H1 (cell line): Measurements from ENCODE around the gene GNB1. TPM values are rescaled to one million over a fixed set of nuclear protein-coding genes. Genes with fewer than 3 reads are reported as not detected.
A peak's percentile ranks its signal among the peaks of the same experiment; 100 is the strongest.

Experiments used
- CTCF ChIA-PET: fragments of 300-600 bp; sonication (Branson Sonifier 250); formaldehyde crosslinking; loops from one replicate; lab custom pipeline; 2021; ENCODE audit not compliant: partially characterized antibody; lab: Charles Lee
- POLR2A ChIA-PET: fragments of 300-600 bp; sonication (Branson Sonifier 250); formaldehyde crosslinking; loops from one replicate; lab custom pipeline; 2021; ENCODE audit warnings: inconsistent platforms; ENCODE audit not compliant: partially characterized antibody; lab: Charles Lee
- DNase-seq, 2 experiments: peaks; one replicate each; pipeline versions ENCODE4 v3.0.0 to v3.0.0-alpha.2; 2010 to 2022; ENCODE audit warnings: low spot score in 2 of 2, low read depth in 1 of 2, mixed read lengths in 1 of 2
- FAIRE-seq: peaks from 2 replicates; lab custom pipeline; 2011; peaks lifted over from hg19 to GRCh38; lab: Jason Lieb, UNC
- H2AFZ ChIP-seq: 2 replicates; pipeline ENCODE4 v1.8.1; 2012; ENCODE audit warnings: low read length, inconsistent platforms
- H2AK5ac ChIP-seq: 2 replicates; pipeline ENCODE4 v1.6.1; 2013; ENCODE audit warnings: low read depth, low read length
- H2BK120ac ChIP-seq: replicated peaks from 2 replicates; pipeline ENCODE3; 2013; ENCODE audit warnings: low read depth, low read length, inconsistent platforms
- H2BK12ac ChIP-seq: 2 replicates; pipeline ENCODE4 v1.6.1; 2013; ENCODE audit warnings: low read depth, low read length
- H2BK15ac ChIP-seq: 2 replicates; pipeline ENCODE4 v1.6.1; 2013; ENCODE audit warnings: low read length
- H2BK20ac ChIP-seq: 2 replicates; pipeline ENCODE4 v1.6.1; 2013; ENCODE audit warnings: low read length
- H2BK5ac ChIP-seq: 2 replicates; pipeline ENCODE4 v1.6.1; 2013; ENCODE audit warnings: low read depth, low read length
- H3K14ac ChIP-seq: 2 replicates; pipeline ENCODE4 v1.6.1; 2013; ENCODE audit warnings: inconsistent platforms; ENCODE audit not compliant: insufficient read length
- H3K18ac ChIP-seq: 2 replicates; pipeline ENCODE4 v1.6.1; 2013; ENCODE audit warnings: low read length; ENCODE audit errors: extremely low read depth
- H3K23ac ChIP-seq: 2 replicates; pipeline ENCODE4 v1.6.1; 2013; ENCODE audit warnings: inconsistent platforms; ENCODE audit not compliant: insufficient read length
- H3K23me2 ChIP-seq: 2 replicates; pipeline ENCODE4 v1.6.1; 2013; ENCODE audit warnings: low read depth, low read length
- H3K27ac ChIP-seq: 2 replicates; pipeline ENCODE4 v1.6.1; 2011; ENCODE audit warnings: low read depth, low read length, inconsistent platforms
- H3K27me3 ChIP-seq, 4 experiments: replicated peaks in 1 of 4; 1 replicate in 1 of 4; 2 replicates in 3 of 4; pipeline versions ENCODE4 v1.6.1 to v1.8.1; 2011 to 2013; ENCODE audit warnings: low read length in 3 of 4, mild to moderate bottlenecking in 3 of 4, inconsistent platforms in 2 of 4, mixed read lengths in 2 of 4, moderate library complexity in 1 of 4; ENCODE audit not compliant: control insufficient read depth in 3 of 4, insufficient read depth in 3 of 4; ENCODE audit errors: extremely low read depth in 1 of 4
- H3K36me3 ChIP-seq, 4 experiments: 2 replicates each; pipeline versions ENCODE4 v1.6.1 to v1.8.1; 2011 to 2013; ENCODE audit warnings: mild to moderate bottlenecking in 4 of 4, low read length in 3 of 4, moderate library complexity in 2 of 4, control low read depth in 1 of 4, inconsistent platforms in 1 of 4; ENCODE audit not compliant: insufficient read depth in 4 of 4, control insufficient read depth in 2 of 4
- H3K4ac ChIP-seq: replicated peaks from 2 replicates; pipeline ENCODE3; 2013; ENCODE audit warnings: low read length, low read depth, mixed read lengths, inconsistent platforms; ENCODE audit not compliant: insufficient read length
- H3K4me1 ChIP-seq, 4 experiments: replicated peaks in 1 of 4; 1 replicate in 1 of 4; 2 replicates in 3 of 4; pipeline versions ENCODE4 v1.6.1 to v1.8.1; 2011 to 2013; ENCODE audit warnings: low read length in 3 of 4, inconsistent platforms in 2 of 4, mixed read lengths in 1 of 4; ENCODE audit not compliant: insufficient read depth in 4 of 4, control insufficient read depth in 3 of 4
- H3K4me2 ChIP-seq, 2 experiments: 2 replicates each; pipeline versions ENCODE4 v1.6.1 to v1.8.1; 2011 to 2013; ENCODE audit warnings: low read depth in 2 of 2, low read length in 2 of 2, control low read depth in 1 of 2, inconsistent platforms in 1 of 2, mild to moderate bottlenecking in 1 of 2; ENCODE audit not compliant: insufficient read depth in 1 of 2
- H3K4me3 ChIP-seq, 4 experiments: fragments of 200-600, 300-600 bp in 1 of 4; sonication (generic), shearing (Covaris generic), sonication (Bioruptor Twin) in 1 of 4; 2 replicates each; pipeline versions ENCODE4 v1.5.1 to v1.8.1; 2011 to 2016; ENCODE audit warnings: low read length in 4 of 4, low read depth in 3 of 4, control low read depth in 2 of 4, inconsistent platforms in 2 of 4, mild to moderate bottlenecking in 2 of 4, mixed read lengths in 1 of 4, moderate library complexity in 1 of 4; ENCODE audit not compliant: insufficient read depth in 2 of 4; ENCODE audit errors: extremely low read depth in 1 of 4
- H3K56ac ChIP-seq: replicated peaks from 2 replicates; pipeline ENCODE3; 2013; ENCODE audit warnings: low read depth, mild to moderate bottlenecking, mixed read lengths, low read length, inconsistent platforms; ENCODE audit not compliant: insufficient read length
- H3K79me1 ChIP-seq: 2 replicates; pipeline ENCODE4 v1.6.1; 2013; ENCODE audit warnings: low read depth, low read length, control low read depth
- H3K79me2 ChIP-seq, 2 experiments: 2 replicates each; pipeline versions ENCODE4 v1.6.1 to v1.8.1; 2012 to 2013; ENCODE audit warnings: low read length in 2 of 2, mild to moderate bottlenecking in 2 of 2, inconsistent platforms in 1 of 2; ENCODE audit not compliant: insufficient read depth in 2 of 2, control insufficient read depth in 1 of 2
- H3K9ac ChIP-seq, 4 experiments: replicated peaks in 1 of 4; 1 replicate in 1 of 4; 2 replicates in 3 of 4; pipeline versions ENCODE4 v1.6.1 to v1.8.1; 2011 to 2013; ENCODE audit warnings: low read depth in 3 of 4, low read length in 3 of 4, control low read depth in 2 of 4, mild to moderate bottlenecking in 2 of 4, moderate library complexity in 2 of 4, inconsistent platforms in 1 of 4; ENCODE audit errors: extremely low read depth in 1 of 4
- H3K9me3 ChIP-seq, 2 experiments: 2 replicates each; pipeline versions ENCODE4 v1.6.1 to v1.8.1; 2012 to 2013; ENCODE audit warnings: mild to moderate bottlenecking in 2 of 2, moderate library complexity in 2 of 2, control low read depth in 1 of 2, inconsistent platforms in 1 of 2, low read depth in 1 of 2, low read length in 1 of 2, mixed read lengths in 1 of 2; ENCODE audit not compliant: insufficient read depth in 2 of 2
- H4K20me1 ChIP-seq, 2 experiments: replicated peaks in 1 of 2; 2 replicates each; pipeline versions ENCODE3 to v1.8.1; 2011 to 2013; ENCODE audit warnings: inconsistent platforms in 2 of 2, low read length in 2 of 2, mild to moderate bottlenecking in 1 of 2; ENCODE audit not compliant: insufficient read depth in 2 of 2, control insufficient read depth in 1 of 2
- H4K5ac ChIP-seq: 2 replicates; pipeline ENCODE4 v1.6.1; 2013; ENCODE audit warnings: low read length, low read depth, mixed read lengths, inconsistent platforms; ENCODE audit not compliant: insufficient read length
- H4K8ac ChIP-seq: 2 replicates; pipeline ENCODE4 v1.8.0; 2013; ENCODE audit warnings: mild to moderate bottlenecking, moderate library complexity, low read length, inconsistent platforms; ENCODE audit not compliant: insufficient read depth; ENCODE audit errors: extremely low read depth
- H4K91ac ChIP-seq: replicated peaks from 2 replicates; pipeline ENCODE3; 2013; ENCODE audit warnings: low read length, mixed read lengths, inconsistent platforms; ENCODE audit not compliant: insufficient read length
- CBX8 ChIP-seq: fragments of 300-800, 300-1000 bp; sonication (generic); IDR thresholded peaks from 2 replicates; pipeline ENCODE4 v1.7.1; 2016; ENCODE audit warnings: low read depth, low read length, borderline replicate concordance
- NANOG ChIP-seq: IDR thresholded peaks from 2 replicates; pipeline ENCODE4 v1.6.1; 2011; ENCODE audit warnings: low read length, low read depth, mild to moderate bottlenecking, inconsistent platforms; ENCODE audit not compliant: insufficient read depth, poor library complexity, severe bottlenecking
- POLR2A ChIP-seq, 2 experiments: IDR thresholded peaks; 1 replicate in 1 of 2; 2 replicates in 1 of 2; pipeline ENCODE4 v1.6.1; 2011; ENCODE audit warnings: low read depth in 2 of 2, low read length in 2 of 2, mild to moderate bottlenecking in 2 of 2; ENCODE audit errors: control extremely low read depth in 1 of 2
- POLR2AphosphoS5 ChIP-seq: IDR thresholded peaks from 2 replicates; pipeline ENCODE4 v1.6.1; 2011; ENCODE audit warnings: low read depth, low read length
- RBBP5 ChIP-seq: IDR thresholded peaks from 2 replicates; pipeline ENCODE4 v1.7.1; 2012; ENCODE audit warnings: low read depth, mild to moderate bottlenecking, inconsistent platforms, low read length, moderate library complexity, borderline replicate concordance
- SAP30 ChIP-seq: fragments of 300-600 bp; sonication (generic); IDR thresholded peaks from 2 replicates; pipeline ENCODE4 v1.7.1; 2012; ENCODE audit warnings: low read length, moderate library complexity, mild to moderate bottlenecking, inconsistent platforms; ENCODE audit not compliant: insufficient read depth, insufficient replicate concordance
- SIN3A ChIP-seq, 2 experiments: IDR thresholded peaks in 1 of 2; conservative IDR thresholded peaks in 1 of 2; 2 replicates each; pipeline ENCODE4 v1.6.1; 2011 to 2012; ENCODE audit warnings: low read length in 2 of 2, improper control_type of control experiment in 1 of 2, low read depth in 1 of 2, mild to moderate bottlenecking in 1 of 2
- SP4 ChIP-seq: IDR thresholded peaks from 2 replicates; pipeline ENCODE4 v1.6.1; 2012; ENCODE audit warnings: low read length, inconsistent platforms
- WGBS, 2 experiments: shearing (Covaris generic) in 1 of 2; methylation state at CpG; one replicate each; pipeline versions ENCODE4 v1.1.6 to v1.1.7; 2013 to 2015; ENCODE audit warnings: low lambda C conversion rate in 2 of 2, mixed read lengths in 2 of 2, inconsistent platforms in 1 of 2, low coverage in 1 of 2, missing lambda C conversion rate in 1 of 2; ENCODE audit not compliant: insufficient replicate concordance in 2 of 2, insufficient coverage in 1 of 2, insufficient read length in 1 of 2; ENCODE audit errors: extremely low coverage in 1 of 2, missing lambda C conversion rate in 1 of 2; 5-methylcytosine and 5-hydroxymethylcytosine counted together
- polyA plus RNA-seq, 7 experiments: library from polyadenylated mRNA; depleted of rRNA in 3 of 7; stranded (reverse) in 5 of 7; unstranded in 2 of 7; fragments of >200 nt in 5 of 7; fragments of 200-250 nt in 2 of 7; gene quantifications; 1 replicate in 5 of 7; 2 replicates in 1 of 7; 4 replicates in 1 of 7; pipeline versions ENCODE4 v1.2.1 to v1.2.3, GENCODE V29; 2011 to 2013; ENCODE audit warnings: missing spikeins in 2 of 7, mixed read lengths in 2 of 7
- total RNA-seq: library from RNA; stranded (reverse); fragmentation: NEBNext Ultra II Directional; extraction: Animal tissue kit (Norgen Biotek cat#: 25700); gene quantifications from 2 replicates; pipeline ENCODE4 v1.2.1, GENCODE V29; 2021
- TF ChIP-seq, protein P1 (sequence below): IDR thresholded peaks from 2 replicates; pipeline ENCODE4 v1.6.1; 2012; ENCODE audit warnings: low read length, inconsistent platforms
- TF ChIP-seq, protein P2 (sequence below): IDR thresholded peaks from 2 replicates; pipeline ENCODE4 v1.6.1; 2011; ENCODE audit warnings: low read length, improper control_type of control experiment

Gene GNB1
- total and polyA plus RNA-seq, 2 of the 8 experiments (the other 6 are each of a cell fraction or from before 2014, with no cell fraction given), result 343 to 382 TPM

DNA sequence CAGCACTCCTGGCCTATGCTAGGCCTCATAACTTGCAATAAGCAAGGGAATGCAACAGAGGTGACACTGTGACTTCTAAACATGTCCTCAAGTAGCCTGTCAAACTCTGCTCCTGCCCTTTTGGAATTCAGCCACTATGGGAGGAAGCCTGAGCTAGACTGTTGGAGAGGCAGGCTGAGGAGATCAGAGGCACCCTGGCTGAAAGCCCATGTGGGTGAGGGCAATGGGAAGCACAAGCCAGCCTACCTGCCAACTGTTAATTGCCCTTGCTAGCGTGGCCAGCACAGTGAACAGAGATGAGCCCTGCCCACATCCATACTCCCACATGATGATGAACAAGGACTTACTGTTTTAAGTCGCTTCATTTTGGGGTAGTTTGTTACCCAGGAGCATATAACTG lies 17.7 kb downstream of the GNB1 start:
- Histone ChIP-seq H4K8ac (no peak overlapping the region), H4K20me1 (peaks cover 29 to 47% of the 10 kb centered on the region in 2 experiments), H3K18ac (no peak overlapping the region), H3K79me1 (peaks cover 11% of the 10 kb centered on the region), H3K23me2 (no peaks in the 10 kb centered on the region), H3K9me3 (peaks cover 0 to 4% of the 10 kb centered on the region in 2 experiments; a peak in 1 of 4 replicates), H3K56ac (no peak overlapping the region), H4K91ac (no peak overlapping the region), H3K36me3 (peaks cover 8 to 30% (median 19%) of the 10 kb centered on the region in 4 experiments; a peak in 7 of 8 replicates), H3K4me2 (no peak overlapping the region), H2BK5ac (peak overlapping the region; percentile 4; the same call in 1 of the 2 replicates), H4K5ac (no peak overlapping the region), H3K79me2 (peaks cover 77 to 98% of the 10 kb centered on the region in 2 experiments), H3K9ac (no peak overlapping the region), H2BK20ac (no peak overlapping the region), H2BK15ac (no peak overlapping the region), H2AFZ (no peak overlapping the region), H2BK120ac (no peak overlapping the region), H3K23ac (no peak overlapping the region), H3K27ac (0 out of 2 replicates have a peak overlapping the region, but pooled peaks have one; percentile 32), H3K27me3 (no peaks in the 10 kb centered on the region), H3K4me3 (no peak overlapping the region), H2BK12ac (no peak overlapping the region), H3K4ac (no peak overlapping the region), H2AK5ac (no peak overlapping the region), H3K14ac (no peak overlapping the region), H3K4me1 (no peaks in the 10 kb centered on the region; a peak in 1 of 7 replicates)
- FAIRE-seq (no peak), DNase-seq (no peak)
- WGBS, 2 experiments, result 82% methylated on average over 2 of the region's 2 CpGs; no CpG with 5 or more reads in 1 of the 2 experiments
- CTCF ChIA-PET, result interaction anchor here (0.6 to 4.0 kb wide), 7 partner anchors 9 to 96 kb away, joined by 3 to 26 read pairs (median 4); no protein-coding TSS in a partner anchor
- POLR2A ChIA-PET, result interaction anchor here (4.1 to 5.2 kb wide), 2 partner anchors 14 to 15 kb away, joined by 20 to 32 read pairs; no protein-coding TSS in a partner anchor
- TF ChIP-seq SIN3A (conservative IDR thresholded peaks at IDR 0.05 in 1 of 2, IDR thresholded peaks at IDR 0.05 in 1 of 2; ENCODE audit: low read depth in 1 of 2, low read length in 2 of 2) (no peak), RBBP5 (no peak), NANOG (no peak), SP4 (no peak), CBX8 (no peak), POLR2AphosphoS5 (no peak), POLR2A (IDR thresholded peaks at IDR 0.05; ENCODE audit: control extremely low read depth in 1 of 2, low read depth in 2 of 2, low read length in 2 of 2) (no peak), SAP30 (no peak)
- TF ChIP-seq, protein P1, sequence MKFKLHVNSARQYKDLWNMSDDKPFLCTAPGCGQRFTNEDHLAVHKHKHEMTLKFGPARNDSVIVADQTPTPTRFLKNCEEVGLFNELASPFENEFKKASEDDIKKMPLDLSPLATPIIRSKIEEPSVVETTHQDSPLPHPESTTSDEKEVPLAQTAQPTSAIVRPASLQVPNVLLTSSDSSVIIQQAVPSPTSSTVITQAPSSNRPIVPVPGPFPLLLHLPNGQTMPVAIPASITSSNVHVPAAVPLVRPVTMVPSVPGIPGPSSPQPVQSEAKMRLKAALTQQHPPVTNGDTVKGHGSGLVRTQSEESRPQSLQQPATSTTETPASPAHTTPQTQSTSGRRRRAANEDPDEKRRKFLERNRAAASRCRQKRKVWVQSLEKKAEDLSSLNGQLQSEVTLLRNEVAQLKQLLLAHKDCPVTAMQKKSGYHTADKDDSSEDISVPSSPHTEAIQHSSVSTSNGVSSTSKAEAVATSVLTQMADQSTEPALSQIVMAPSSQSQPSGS, result no peak
- TF ChIP-seq, protein P2, sequence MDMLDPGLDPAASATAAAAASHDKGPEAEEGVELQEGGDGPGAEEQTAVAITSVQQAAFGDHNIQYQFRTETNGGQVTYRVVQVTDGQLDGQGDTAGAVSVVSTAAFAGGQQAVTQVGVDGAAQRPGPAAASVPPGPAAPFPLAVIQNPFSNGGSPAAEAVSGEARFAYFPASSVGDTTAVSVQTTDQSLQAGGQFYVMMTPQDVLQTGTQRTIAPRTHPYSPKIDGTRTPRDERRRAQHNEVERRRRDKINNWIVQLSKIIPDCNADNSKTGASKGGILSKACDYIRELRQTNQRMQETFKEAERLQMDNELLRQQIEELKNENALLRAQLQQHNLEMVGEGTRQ, result no peak
